HG03039 (cell line): ENCODE measurements around the gene TTLL13.

Experiments used
- ATAC-seq: cut with Tn5 transposase; IDR thresholded peaks from one replicate; pipeline ENCODE4 v1.9.1; 2021; ENCODE audit warnings: mild to moderate bottlenecking, moderate library complexity; ENCODE audit not compliant: unreplicated experiment

The TTLL13 gene, protein sequence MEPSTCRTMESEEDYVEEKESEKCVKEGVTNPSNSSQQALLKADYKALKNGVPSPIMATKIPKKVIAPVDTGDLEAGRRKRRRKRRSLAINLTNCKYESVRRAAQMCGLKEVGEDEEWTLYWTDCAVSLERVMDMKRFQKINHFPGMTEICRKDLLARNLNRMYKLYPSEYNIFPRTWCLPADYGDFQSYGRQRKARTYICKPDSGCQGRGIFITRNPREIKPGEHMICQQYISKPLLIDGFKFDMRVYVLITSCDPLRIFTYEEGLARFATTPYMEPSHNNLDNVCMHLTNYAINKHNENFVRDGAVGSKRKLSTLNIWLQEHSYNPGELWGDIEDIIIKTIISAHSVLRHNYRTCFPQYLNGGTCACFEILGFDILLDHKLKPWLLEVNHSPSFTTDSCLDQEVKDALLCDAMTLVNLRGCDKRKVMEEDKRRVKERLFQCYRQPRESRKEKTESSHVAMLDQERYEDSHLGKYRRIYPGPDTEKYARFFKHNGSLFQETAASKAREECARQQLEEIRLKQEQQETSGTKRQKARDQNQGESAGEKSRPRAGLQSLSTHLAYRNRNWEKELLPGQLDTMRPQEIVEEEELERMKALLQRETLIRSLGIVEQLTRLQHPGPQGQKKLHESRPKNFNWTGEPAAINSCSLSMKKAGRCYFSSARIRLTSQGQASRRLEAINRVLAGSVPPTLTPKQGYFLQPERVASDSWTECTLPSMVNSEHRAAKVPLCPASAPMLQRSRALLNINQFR

DNA sequence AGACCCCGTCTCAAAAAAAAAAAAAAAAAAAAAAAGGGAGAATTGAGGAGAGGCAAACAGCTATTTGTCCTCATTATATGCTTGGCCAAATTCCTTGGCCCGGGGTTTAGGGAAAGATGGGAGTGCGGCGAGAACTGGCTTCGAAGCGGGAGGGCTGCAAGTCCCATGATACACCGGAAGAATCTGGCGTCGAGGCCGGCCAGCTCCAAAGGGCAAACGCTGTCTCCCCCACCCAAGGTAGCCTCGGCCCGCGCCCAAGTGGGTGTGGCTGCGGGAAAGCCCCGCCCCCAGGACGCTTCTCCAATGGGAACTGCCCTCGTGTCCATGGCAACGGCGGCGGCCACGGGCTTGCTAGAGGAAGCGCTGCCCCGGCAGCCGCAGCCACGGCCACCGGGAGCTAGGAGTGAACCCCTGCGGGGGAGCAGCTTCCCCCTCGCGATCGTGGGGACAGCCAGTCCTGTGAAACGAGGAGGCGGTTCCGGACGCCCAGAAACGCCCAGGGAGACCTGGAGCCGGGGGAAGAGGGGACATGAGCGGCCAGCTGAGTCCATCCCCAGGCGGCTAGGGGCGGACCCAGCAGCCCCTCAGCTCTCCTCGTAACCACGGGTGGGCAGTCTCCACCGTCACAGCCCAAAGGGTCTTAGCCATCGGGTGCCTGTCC, at the start of gene TTLL13:
TTLL13 (plus strand) TSS at position 354 of the 661 bp plus-strand sequence. CDS start 1,075 bp downstream, outside the sequence.
- ATAC-seq = peak; percentile 58

DNA sequence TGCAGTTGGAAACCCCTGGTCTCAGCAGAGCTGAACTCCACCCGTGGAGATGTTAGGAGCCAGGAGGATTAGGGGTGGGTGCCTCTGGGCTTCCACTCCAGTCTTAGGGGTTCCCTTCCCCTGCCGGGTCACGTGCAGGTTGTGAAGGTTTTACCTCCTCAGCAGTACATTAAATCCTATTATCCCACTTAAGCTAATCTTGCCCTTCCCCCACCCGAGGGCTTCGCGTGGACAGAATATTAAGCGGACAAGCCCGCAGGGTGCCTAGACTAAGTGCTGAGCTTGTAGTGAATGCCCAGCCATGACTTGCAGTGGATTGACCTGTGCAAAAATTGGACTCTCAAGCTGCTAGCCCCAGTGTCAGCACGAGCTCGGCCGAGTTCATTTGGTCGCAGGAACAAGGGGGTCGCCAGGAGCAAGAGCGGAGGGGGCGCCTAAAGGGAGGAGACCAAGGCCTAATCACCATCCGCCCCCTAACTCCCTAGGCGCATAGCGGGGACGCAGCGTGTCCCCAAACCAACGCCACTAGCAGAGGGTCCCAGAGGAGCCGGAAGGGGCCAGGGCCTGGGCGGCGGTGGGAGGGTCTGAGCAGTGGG, 48.7 kb upstream of the TTLL13 start:
- ATAC-seq = peak; percentile 7

DNA sequence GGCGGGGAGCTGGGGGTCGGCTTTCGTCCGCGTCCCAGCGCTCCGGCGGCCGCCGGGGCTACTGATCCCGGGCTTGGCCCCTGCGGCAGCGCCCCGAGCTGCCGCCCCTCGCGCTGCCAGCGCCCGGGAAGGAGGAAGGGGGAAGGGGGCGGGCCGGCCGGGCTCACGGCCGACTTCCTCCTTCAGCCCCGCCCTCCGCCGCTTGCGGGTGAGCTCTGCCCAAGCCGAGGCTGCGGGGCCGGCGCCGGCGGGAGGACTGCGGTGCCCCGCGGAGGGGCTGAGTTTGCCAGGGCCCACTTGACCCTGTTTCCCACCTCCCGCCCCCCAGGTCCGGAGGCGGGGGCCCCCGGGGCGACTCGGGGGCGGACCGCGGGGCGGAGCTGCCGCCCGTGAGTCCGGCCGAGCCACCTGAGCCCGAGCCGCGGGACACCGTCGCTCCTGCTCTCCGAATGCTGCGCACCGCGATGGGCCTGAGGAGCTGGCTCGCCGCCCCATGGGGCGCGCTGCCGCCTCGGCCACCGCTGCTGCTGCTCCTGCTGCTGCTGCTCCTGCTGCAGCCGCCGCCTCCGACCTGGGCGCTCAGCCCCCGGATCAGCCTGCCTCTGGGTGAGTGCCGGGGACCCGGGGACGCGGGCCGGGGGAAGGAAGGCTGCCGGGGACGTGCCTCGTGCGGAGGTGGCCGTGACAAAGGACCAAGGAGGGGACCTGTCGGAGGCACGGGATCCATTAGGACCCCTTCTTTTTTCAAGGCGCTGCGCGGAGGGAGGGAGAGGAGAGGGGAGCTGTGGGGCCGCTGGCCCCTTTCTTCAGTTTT, 48.0 kb upstream of the TTLL13 start, which contains the start of gene SEMA4B:
SEMA4B (plus strand) TSS at position 201 of the 814 bp plus-strand sequence; CDS start at position 450, 249 bp downstream.
- peak; percentile 67 for ATAC-seq

DNA sequence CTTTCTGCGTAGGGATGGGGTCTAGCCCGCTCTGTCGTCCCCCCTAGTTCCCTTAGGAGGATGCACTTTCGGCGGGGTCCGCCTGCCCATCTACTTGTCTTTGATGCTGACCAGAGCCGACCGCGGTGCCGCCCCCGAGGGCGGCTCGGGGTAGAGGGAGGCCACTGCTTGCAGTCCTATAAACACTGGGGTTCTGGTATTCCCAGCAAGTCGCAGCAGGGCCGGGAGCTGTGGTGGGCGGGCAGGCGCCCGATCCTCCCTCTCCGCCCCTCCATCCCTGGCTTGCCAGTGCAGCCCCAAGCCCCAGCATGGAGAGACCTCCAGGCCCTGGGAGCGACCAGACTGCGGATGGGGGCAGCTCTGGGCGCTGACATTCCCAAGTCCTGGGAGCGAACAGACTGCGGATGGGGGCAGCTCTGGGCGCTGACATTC, 47.4 kb upstream of the TTLL13 start:
- no peak for ATAC-seq

DNA sequence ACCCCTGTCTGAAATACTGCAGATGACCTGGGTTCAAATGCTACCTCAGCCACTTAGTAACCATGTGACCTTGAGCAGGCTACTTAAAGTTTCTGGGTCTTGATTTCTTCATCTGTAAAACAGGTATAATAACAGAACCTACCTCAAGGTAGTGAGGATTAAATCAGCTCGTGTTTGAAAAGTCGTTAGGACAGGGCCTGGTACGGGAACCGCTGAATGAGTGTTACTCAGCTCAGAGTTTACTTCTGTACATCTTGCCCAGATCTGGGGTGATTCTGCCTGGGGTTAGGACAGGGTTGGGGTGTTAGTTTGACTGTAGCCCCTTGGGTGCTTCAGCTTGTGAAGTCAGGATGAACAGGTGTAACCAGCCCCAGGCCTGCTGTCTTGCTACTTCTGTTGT, 46.4 kb upstream of the TTLL13 start:
- no peak for ATAC-seq

DNA sequence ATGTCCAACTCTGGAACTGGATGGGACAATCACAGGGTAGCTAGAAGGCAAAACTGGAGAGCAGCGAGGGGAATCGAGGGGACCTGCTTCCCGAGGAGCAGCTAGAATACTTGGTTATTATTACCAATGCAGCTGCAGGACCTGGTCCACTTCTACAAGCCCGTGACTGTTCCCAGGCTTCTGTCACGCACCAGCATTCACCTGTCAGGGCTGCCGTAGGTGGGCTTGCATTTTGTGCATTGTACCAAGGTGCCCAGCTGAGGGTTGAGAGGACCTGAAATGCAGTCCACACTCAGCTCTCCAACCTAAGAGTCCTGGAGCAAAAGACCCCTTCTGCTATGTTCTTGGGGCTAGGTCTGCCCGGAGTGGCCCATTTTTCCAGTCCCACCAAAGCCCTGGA, 45.9 kb upstream of the TTLL13 start:
- no peak for ATAC-seq

DNA sequence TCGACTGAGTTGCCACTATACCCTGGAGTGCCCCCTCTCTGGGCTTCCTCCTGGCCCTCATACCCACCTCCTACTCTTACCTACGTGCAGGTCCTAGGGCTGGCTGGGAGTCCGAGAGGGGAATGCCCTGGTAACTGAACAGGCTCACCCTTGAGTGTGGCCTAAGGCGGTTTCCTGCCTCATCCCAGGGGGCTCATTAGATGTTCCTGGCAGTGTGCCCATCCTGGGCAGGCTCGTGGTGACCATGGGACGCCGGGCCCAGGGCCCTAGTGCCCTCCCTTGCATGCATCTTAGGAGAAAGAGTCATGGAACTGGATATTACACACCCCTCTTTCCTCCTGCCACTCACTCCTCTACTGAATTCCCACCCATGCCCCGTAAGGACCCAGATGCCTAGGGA, 45.4 kb upstream of the TTLL13 start:
- ATAC-seq = no peak

DNA sequence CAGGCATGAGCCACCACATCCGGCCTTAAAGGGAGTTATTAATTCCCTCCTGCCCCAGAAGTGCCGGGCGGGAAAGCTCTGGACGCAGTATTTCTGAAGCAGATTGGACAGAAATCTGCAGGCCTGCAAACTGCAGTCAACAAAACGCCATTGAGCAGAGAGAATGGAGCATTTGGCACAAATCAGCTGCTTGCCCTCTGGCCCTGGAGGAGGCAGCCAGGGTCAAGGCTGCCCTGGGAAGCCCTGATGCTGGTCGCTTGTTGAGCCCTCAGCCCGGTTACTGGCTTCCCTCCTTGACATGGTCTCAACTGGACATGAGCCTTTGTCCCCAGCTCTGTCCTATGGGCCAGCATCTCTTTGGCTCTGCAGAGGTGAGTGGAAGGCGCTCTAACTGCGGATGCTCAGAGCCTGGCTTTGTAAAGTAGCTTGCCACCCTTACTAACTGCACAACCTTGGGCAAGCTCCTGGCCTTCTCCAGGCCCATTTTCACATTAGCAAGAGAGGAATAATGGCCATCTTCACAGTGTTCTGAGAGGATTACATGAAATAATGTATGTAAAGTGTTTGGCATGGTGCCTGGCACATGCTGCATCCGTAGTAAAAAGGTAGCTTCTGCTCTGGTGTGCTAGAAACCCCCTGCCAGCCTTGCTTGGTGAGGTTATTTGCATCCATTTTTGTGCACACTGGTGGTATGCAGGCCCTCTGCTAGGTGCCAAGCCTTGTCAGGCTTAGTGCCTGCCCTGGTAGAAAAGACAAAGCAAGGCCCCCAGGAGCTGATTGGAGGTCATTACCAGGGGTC, 44.1 kb upstream of the TTLL13 start:
- no peak for ATAC-seq

DNA sequence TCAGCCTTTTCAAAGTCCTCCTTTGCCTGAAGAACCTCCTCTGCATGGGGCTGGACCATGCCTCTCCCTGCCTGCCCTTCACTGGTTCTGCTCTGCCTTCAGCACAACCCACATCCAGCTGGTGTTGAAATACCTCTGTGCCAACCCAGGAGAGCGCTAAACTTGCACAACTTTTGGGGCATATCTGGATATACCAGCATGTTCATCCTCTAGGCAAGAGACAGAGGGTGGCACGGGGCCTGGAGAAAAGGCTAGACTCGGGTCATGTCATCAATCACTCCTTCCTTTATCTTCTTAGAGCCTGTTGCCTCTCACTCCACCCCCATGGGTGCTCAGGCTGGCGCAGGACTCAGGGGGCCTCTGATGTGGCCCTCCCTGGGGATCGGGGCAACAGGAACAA, 43.5 kb upstream of the TTLL13 start:
- no peak for ATAC-seq

DNA sequence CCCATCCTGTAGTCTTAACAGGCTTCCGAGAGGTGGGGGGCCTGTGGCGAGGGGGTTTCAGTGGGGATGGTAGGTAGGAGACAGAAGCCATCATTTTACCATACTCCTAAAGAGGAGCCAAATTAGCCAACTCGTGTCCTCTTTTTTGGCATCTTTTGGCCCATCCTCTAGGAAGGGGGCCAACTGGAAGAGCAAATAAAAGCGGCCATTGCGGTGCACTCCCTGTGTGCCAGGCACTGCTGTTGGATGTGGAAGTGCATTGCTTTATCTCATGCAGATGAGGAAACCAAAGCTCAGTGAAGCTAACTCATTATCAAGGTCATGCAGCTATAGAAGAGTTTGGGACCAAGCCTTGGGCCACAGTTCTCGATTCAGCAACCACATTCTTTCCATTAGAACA, 42.1 kb upstream of the TTLL13 start:
- ATAC-seq = no peak

DNA sequence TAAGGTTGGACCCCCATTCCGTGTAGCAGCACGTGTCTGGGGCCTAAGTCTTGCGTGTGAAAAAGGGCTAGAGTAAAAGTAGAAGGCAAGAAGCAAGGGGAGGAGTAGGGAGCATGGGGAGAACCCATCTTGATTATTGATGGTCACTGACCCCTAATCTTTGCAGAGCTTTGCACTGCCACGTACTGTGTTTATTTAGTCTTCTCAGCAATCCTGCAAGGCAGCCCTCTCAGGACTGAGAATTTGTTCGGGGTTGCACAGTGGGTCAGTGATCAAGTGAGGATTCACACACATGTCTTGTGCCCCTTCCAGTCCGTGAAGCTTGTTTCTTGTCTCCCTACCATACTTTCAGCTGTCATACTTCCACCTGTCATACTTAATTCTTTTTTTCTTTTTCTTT, 41.0 kb upstream of the TTLL13 start:
- ATAC-seq = no peak

DNA sequence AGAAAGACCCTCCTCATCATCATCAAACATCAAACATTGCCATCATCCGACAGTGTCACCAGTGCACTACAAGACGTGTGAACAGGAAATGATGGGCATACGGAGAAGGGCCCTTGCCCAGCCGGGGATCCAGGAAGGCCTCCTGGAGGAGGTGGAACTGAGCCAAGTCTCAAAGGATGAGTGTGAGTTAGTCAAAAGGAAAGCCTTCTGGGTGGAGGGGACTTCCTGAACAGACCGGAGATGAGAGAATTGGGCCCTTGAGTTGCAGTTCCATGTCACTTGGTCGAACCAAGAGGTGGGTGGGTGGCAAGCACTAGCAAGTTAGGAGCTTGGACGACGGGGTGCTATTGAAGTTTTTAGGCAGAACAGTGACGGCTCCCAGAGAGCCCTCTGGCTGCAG, 39.8 kb upstream of the TTLL13 start:
- no peak for ATAC-seq

DNA sequence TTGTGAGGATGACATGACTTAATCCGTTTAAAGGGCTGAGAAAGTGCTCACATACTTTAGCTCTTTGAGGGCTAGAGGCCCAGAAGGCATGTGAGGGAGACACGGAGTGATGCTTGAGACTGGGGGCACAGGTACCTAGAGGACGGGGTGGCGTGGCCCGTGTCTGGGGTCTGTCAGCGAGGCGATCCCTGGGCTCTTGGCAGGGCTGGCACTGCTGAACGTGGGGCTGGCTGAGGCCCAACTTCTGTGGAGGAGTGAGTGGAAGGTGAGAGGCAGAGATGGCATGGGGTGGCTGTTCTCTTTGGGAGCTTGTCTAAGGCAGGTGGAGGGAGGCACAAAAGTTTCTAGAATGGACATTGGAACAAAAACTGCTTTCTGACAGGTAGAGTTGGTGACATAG, 38.8 kb upstream of the TTLL13 start:
- no peak for ATAC-seq

DNA sequence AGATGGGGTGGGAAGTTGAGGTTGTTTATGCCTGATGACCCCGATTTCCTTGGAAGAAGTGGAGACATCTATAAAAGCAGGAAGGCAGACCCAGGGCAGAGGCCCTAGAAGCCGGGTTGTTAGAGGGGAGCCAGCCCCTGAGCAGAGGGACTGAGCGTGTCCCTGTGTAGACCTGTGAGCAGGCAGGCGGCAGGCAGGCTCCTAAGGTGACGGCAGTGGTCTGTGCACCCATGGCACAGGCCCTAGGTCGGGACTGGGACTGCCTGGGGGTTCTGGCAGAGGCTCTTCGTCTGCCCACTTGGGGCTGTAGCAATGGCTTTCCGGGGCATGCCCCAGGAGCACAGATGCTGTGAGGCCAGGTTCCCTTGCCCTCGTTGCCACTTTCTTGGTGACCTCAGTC, 38.3 kb upstream of the TTLL13 start:
- ATAC-seq = no peak

DNA sequence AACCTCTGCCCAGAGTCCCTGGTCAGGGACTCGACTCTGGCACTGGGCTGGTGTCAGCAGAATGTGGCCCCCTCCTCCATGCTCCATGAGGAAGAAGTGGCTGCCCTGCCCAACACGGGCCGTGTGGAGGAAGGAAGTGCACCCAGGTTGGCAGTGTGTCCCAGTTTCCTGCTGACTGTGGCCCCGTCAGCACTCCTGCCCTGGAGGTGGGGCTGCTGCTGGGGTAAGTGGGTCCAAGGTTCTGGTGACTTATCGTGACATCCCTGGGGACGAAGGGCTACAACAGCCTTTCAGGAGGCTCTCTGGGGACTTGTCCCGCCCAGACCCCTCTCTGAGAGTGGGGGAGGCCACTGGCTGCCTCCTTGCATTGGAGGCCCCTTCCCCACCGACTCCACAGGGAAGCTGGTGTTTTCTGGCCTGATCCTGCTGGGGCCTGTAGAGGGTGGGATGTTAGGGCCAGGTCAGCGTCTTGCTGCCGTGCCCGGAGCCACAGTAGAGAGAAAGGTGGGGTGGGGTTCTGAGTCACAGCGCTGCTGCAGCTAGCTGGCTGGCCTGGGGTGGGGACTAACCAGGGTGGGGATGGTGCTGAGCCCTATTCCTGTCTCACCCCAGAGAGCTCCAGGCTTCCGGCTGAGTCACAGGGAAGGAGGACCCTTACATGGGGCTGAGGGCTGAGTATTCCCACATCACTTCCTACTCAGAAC, 37.8 kb upstream of the TTLL13 start:
- no peak for ATAC-seq

DNA sequence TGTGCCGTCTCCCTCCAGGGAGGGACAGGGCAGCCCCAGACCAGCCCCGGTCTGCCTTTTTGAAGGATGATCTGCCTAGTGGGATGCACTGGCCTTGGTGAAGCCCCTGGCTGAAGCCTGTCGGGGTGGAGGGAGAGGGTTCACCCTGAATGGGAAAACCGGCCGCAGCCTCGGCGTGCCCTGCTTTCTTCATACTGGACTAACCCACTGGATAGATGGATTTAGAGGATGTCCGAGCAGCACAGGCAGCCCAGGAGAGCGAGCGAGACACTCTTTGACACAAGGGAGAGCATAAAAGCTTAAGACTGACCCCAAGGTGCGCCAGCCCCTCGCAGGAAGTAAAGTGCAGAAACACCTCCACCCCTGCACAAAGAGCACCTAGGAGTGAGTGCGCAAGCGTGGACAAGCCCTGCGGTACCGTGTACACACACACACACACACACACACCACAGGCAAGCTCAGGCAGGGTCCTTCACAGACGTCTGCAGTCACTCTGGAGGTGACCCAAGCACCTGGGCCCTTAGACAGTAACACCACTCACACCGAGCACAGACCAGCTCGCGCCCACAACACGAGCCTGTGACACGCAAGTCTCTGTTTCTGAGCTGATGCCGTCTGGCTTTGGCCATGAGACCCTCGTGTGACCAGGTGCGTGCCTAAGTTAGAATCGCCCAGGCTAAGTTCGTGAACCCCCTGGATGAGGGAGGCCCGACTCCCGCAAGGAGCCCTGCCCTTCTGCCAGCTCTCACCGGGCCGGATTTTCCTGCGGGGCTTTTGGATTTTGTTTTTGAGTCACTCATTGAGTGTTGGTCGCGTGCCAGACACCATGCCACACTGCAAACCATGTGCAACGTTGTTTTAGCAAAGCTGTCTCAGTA, 36.9 kb upstream of the TTLL13 start:
- ATAC-seq = no peak

DNA sequence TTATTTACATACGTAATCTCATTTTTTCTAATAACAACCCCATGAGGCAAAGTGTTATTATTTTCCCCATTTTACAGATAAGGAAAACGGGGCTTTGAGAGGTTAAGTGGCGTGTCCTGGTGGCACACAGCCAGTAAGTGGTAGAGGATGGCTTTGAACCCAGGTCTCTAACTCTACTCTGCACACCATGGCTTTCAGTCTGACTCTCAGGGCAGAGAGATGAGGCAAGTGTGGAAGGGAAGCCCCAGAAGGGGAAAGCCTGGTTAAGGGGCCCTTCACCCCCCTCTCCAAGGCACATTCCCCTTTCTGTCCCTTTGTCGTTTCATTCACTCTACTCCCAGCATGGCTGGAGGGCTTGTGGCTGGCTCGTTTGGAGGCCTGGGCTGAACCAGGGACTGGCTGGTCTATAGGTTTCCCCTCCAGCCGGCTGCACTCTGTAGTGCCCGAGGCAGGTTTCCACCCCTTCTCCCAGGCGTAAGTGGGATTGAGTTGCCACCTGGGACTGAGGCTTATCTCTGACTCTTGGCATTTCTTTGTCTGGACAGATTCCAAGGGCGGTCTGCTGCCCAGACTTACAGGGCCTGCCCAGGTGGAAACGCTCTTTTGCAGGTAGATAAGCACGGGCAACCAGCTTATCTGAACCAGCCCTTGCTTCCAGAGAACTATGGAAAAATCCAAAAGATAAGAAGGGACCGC, 36.1 kb upstream of the TTLL13 start:
- ATAC-seq = no peak
